Measurements from ENCODE around the gene ZFP1.
"Not testable (repeated sequence)": the region's sequence is repeated elsewhere in the genome, so short reads cannot be mapped to it uniquely, and the experiment has no call there.

DNA sequence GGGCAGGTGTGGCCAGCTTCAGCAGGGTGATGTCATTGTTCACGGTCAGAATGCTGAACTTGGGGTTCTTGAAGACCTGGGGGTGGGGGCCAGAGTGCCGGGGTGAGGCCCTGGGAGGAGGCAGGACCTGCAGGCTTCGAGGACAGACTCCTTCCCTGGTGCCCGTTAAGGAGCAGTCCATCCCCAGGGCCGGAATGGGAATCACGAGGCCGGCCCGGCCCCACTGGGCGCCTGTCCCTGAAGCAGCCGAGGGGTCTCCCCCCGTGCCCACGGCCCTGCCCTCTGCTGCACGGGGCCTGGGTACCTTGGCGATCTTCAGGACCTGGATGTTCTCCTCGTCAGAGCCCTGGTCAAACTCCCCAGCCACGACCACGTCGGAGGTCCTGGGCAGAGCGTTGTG, 57.1 kb downstream of the ZFP1 start:
- TF ChIP-seq, protein P1, sequence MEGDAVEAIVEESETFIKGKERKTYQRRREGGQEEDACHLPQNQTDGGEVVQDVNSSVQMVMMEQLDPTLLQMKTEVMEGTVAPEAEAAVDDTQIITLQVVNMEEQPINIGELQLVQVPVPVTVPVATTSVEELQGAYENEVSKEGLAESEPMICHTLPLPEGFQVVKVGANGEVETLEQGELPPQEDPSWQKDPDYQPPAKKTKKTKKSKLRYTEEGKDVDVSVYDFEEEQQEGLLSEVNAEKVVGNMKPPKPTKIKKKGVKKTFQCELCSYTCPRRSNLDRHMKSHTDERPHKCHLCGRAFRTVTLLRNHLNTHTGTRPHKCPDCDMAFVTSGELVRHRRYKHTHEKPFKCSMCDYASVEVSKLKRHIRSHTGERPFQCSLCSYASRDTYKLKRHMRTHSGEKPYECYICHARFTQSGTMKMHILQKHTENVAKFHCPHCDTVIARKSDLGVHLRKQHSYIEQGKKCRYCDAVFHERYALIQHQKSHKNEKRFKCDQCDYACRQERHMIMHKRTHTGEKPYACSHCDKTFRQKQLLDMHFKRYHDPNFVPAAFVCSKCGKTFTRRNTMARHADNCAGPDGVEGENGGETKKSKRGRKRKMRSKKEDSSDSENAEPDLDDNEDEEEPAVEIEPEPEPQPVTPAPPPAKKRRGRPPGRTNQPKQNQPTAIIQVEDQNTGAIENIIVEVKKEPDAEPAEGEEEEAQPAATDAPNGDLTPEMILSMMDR (IDR thresholded peaks at IDR 0.05): not testable (repeated sequence)
- TF ChIP-seq POLR2A (IDR thresholded peaks at IDR 0.05): not testable (repeated sequence)

Data from lower leg skin (tissue), 3 donors.